MM.1S (cell line): Measurements from ENCODE around the gene HAND1.

Experiments
- EZH2phosphoT487 ChIP-seq: fragments of 300-600 bp; sonication (generic); IDR thresholded peaks from 2 replicates; pipeline ENCODE4 v1.6.1; 2018; ENCODE audit warnings: antibody characterized with exemption, low read length
- TF ChIP-seq, protein P1 (sequence below): fragments of 300-600 bp; sonication (generic); IDR thresholded peaks from 2 replicates; pipeline ENCODE4 v1.5.1; 2016; ENCODE audit warnings: antibody characterized with exemption, low read length, mixed read lengths

DNA sequence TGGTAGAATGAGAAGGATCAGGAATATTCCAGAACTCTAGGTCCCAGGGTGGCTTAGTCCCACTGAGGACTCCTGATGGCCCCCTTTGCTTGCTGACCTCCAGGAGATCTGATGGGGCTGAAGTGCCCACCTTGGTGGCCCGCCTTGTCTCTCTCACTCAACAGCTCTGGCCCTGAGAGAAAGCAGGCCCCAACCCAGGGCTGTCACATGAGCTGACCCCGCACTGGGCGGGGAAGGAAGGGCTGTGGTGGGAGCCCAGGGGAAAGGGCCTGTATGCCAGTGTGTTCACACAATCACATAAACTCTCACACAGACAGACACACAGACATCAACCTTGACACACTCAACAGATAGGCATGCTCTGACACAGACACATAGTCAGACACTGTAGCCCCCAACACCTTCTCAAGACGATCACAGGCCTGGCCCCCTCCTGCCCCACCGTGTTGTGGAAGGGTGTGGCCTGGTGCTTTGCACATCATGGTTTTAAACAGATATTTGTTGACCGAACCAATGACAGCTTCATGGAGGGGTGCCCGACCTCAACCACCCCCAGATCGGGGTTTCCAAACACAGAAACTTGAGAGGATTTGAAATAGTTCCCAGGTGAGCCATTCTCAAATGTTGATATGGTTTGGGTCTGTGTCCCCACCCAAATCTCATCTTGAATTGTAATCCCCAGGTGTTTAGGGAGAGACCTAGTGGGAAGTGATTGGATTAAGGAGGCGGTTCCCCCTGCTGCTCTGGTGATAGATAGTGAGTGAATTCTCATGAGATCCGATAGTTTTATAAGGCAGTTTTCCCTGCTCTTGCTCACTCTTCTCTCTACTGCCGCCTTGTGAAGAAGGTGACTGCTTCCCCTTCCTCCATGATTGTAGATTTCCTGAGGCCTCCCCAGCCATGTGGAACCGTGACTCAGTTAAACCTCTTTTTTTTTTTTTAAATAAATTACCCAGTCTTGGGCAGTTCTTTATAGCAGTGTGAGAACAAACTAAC is 48.5 kb upstream of the HAND1 start:
- TF ChIP-seq, protein P1, sequence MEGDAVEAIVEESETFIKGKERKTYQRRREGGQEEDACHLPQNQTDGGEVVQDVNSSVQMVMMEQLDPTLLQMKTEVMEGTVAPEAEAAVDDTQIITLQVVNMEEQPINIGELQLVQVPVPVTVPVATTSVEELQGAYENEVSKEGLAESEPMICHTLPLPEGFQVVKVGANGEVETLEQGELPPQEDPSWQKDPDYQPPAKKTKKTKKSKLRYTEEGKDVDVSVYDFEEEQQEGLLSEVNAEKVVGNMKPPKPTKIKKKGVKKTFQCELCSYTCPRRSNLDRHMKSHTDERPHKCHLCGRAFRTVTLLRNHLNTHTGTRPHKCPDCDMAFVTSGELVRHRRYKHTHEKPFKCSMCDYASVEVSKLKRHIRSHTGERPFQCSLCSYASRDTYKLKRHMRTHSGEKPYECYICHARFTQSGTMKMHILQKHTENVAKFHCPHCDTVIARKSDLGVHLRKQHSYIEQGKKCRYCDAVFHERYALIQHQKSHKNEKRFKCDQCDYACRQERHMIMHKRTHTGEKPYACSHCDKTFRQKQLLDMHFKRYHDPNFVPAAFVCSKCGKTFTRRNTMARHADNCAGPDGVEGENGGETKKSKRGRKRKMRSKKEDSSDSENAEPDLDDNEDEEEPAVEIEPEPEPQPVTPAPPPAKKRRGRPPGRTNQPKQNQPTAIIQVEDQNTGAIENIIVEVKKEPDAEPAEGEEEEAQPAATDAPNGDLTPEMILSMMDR, result no peak
- TF ChIP-seq EZH2phosphoT487, result no peak
